OCI-LY7 (cell line): ENCODE data around the gene IGIP. TPM values are rescaled to one million over a fixed set of nuclear protein-coding genes. Genes with fewer than 3 reads are reported as not detected.

ENCODE experiments used
- BruUV-seq: library from RNA; stranded (reverse); fragments of 400-500 nt; replicated peaks from 2 replicates; lab custom pipeline; 2021; lab: Mats Ljungman, UMichigan
- CTCF ChIA-PET: fragments of 300-600 bp; sonication (Branson Sonifier 250); formaldehyde crosslinking; loops from one replicate; lab custom pipeline; 2022; ENCODE audit warnings: antibody characterized with exemption; ENCODE audit not compliant: unreplicated experiment; lab: Charles Lee
- POLR2A ChIA-PET: fragments of 300-600 bp; sonication (Branson Sonifier 250); formaldehyde crosslinking; loops from one replicate; lab custom pipeline; 2022; ENCODE audit warnings: antibody characterized with exemption; lab: Charles Lee
- DNase-seq: peaks from one replicate; pipeline ENCODE4 v3.0.0-alpha.2; 2015; ENCODE audit warnings: low spot score
- H2AFZ ChIP-seq: fragments of 200-600 bp; sonication (generic), shearing (Covaris generic); 2 replicates; pipeline ENCODE4 v1.6.1; 2014; ENCODE audit warnings: mild to moderate bottlenecking, antibody characterized with exemption, low read length, moderate library complexity
- H3K27ac ChIP-seq: fragments of 200-600 bp; sonication (generic); 2 replicates; pipeline ENCODE4 v1.5.1; 2014; ENCODE audit warnings: mixed run types, low read depth, mild to moderate bottlenecking, moderate library complexity, low read length, inconsistent platforms; ENCODE audit not compliant: poor library complexity, severe bottlenecking
- H3K36me3 ChIP-seq: fragments of 200-600 bp; sonication (generic); 2 replicates; pipeline ENCODE4 v1.6.1; 2014; ENCODE audit warnings: mild to moderate bottlenecking, antibody characterized with exemption, low read length, moderate library complexity, mixed read lengths; ENCODE audit not compliant: insufficient read depth
- H3K4me1 ChIP-seq: fragments of 200-600 bp; sonication (generic); 2 replicates; pipeline ENCODE4 v1.5.1; 2014; ENCODE audit warnings: mild to moderate bottlenecking, low read length; ENCODE audit not compliant: insufficient read depth, poor library complexity, severe bottlenecking
- H3K4me2 ChIP-seq: fragments of 200-600 bp; sonication (generic); 2 replicates; pipeline ENCODE4 v1.6.1; 2014; ENCODE audit warnings: mild to moderate bottlenecking, low read length
- H3K4me3 ChIP-seq: fragments of 200-600 bp; sonication (generic); 2 replicates; pipeline ENCODE4 v1.5.1; 2014; ENCODE audit warnings: mild to moderate bottlenecking, low read depth, low read length; ENCODE audit not compliant: poor library complexity, severe bottlenecking
- H3K79me2 ChIP-seq: fragments of 200-600 bp; sonication (generic); 2 replicates; pipeline ENCODE4 v1.6.1; 2016; ENCODE audit warnings: low read depth, mild to moderate bottlenecking, low read length, moderate library complexity, mixed read lengths; ENCODE audit not compliant: insufficient read depth
- H3K9me2 ChIP-seq: fragments of 200-600 bp; sonication (generic); 2 replicates; pipeline ENCODE4 v1.6.1; 2016; ENCODE audit warnings: mild to moderate bottlenecking, low read length, mixed read lengths; ENCODE audit not compliant: insufficient read depth
- H3K9me3 ChIP-seq: fragments of 200-600 bp; sonication (generic); 2 replicates; pipeline ENCODE4 v1.6.1; 2014; ENCODE audit warnings: mild to moderate bottlenecking, mixed run types, low read length, mixed read lengths
- H4K20me1 ChIP-seq: fragments of 200-600 bp; sonication (generic); 2 replicates; pipeline ENCODE4 v1.6.1; 2014; ENCODE audit warnings: mild to moderate bottlenecking, antibody characterized with exemption, low read length, moderate library complexity, mixed read lengths; ENCODE audit not compliant: insufficient read depth
- EZH2phosphoT487 ChIP-seq: fragments of 200-600 bp; sonication (generic); IDR thresholded peaks from 2 replicates; pipeline ENCODE4 v1.6.1; 2018; ENCODE audit warnings: low read depth, borderline replicate concordance, mild to moderate bottlenecking, mixed run types, antibody characterized with exemption, low read length, moderate library complexity, mixed read lengths
- intact Hi-C: fragments of 100-400 bp; cut with micrococcal nuclease; formaldehyde crosslinking; loops from one replicate; pipeline ENCODE4 v1.10.0; 2022; ENCODE audit not compliant: unreplicated experiment
- total RNA-seq, 2 experiments: library from RNA; depleted of rRNA in 1 of 2; stranded (reverse); fragments of >200 nt in 1 of 2; shearing (Covaris generic) in 1 of 2; gene quantifications; 2 replicates each; pipeline ENCODE4 v1.2.3, GENCODE V29; 2014 to 2022
- TF ChIP-seq, protein P1 (sequence below): fragments of 200-600 bp; sonication (generic); conservative IDR thresholded peaks from 2 replicates; pipeline ENCODE4 v1.5.1; 2014; ENCODE audit warnings: mild to moderate bottlenecking, antibody characterized with exemption, low read length, moderate library complexity, mixed read lengths

The IGIP gene
- total RNA-seq, 2 experiments from 2014 or later, result 3.3 to 4.9 TPM

DNA sequence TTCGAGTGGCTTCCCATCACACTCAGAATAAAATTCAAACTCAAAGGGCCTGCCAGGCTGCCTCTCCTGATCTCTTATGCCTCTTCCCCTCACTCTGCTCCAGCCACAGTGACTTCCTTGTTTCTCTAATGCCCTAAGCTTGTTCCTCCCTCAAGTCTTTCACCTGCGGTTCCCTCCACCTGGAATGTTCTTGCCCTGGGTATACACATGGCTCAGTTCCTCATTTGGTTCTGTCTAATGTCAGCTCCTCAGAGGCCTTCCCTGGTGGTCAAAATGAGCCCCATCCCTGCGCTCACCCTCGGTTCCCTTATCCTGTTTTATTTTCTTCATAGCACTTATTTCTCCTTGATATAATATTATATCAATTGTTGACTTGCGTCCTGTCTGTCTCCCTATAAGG, 36.5 kb downstream of the IGIP start:
- intact Hi-C loops, result no loop called here
- H4K20me1 ChIP-seq, result no peaks in the 10 kb centered on the region
- ChIA-PET POLR2A (interaction anchor here (0.9 to 1.5 kb wide), 2 partner anchors 12 to 53 kb away, joined by 3 to 4 read pairs; partner anchors contain the start of gene CYSTM1), CTCF (no interaction called here)
- DNase-seq, result no peak
- no peaks in the 10 kb centered on the region for H3K9me2 ChIP-seq
- TF ChIP-seq, protein P1, sequence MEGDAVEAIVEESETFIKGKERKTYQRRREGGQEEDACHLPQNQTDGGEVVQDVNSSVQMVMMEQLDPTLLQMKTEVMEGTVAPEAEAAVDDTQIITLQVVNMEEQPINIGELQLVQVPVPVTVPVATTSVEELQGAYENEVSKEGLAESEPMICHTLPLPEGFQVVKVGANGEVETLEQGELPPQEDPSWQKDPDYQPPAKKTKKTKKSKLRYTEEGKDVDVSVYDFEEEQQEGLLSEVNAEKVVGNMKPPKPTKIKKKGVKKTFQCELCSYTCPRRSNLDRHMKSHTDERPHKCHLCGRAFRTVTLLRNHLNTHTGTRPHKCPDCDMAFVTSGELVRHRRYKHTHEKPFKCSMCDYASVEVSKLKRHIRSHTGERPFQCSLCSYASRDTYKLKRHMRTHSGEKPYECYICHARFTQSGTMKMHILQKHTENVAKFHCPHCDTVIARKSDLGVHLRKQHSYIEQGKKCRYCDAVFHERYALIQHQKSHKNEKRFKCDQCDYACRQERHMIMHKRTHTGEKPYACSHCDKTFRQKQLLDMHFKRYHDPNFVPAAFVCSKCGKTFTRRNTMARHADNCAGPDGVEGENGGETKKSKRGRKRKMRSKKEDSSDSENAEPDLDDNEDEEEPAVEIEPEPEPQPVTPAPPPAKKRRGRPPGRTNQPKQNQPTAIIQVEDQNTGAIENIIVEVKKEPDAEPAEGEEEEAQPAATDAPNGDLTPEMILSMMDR, result no peak
- no peak overlapping the region for H3K27ac ChIP-seq
- no peaks in the 10 kb centered on the region for H3K79me2 ChIP-seq
- no peaks in the 10 kb centered on the region for H3K9me3 ChIP-seq
- H3K36me3 ChIP-seq, result no peaks in the 10 kb centered on the region
- H3K4me1 ChIP-seq, result peaks cover 13% of the 10 kb centered on the region
- BruUV-seq, result no TSS peak
- H2AFZ ChIP-seq, result no peak overlapping the region
- H3K4me2 ChIP-seq, result no peak overlapping the region
- H3K4me3 ChIP-seq, result no peak overlapping the region

DNA sequence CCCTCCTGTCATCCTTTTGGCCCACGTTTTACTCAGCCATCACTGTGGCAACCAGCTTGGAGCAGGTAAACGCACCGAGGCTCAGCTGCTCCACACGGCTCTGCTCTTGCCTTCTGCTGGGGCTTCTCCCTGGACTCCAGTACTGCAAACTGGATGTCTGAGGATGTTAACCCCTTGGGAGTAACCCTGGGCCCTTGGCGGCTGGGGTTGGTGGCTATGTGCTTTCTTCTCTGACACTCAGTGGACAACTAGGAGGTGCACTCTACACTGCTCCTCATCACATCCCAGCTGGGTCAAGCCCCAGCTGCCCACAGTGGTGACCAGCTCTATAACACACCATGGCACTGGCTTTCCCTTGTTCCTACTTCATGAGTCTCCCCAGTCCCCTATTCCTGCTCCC, 37.0 kb downstream of the IGIP start:
- no peaks in the 10 kb centered on the region for H3K9me3 ChIP-seq
- no peak overlapping the region for H3K4me3 ChIP-seq
- POLR2A ChIA-PET, result interaction anchor here (0.9 to 1.5 kb wide), 2 partner anchors 12 to 54 kb away, joined by 3 to 4 read pairs; partner anchors contain the start of gene CYSTM1
- no peaks in the 10 kb centered on the region for H3K36me3 ChIP-seq
- peaks cover 13% of the 10 kb centered on the region for H3K4me1 ChIP-seq
- H3K79me2 ChIP-seq, result no peaks in the 10 kb centered on the region
- intact Hi-C loops, result no loop called here
- no peaks in the 10 kb centered on the region for H3K9me2 ChIP-seq
- no TSS peak for BruUV-seq
- no peak for DNase-seq
- CTCF ChIA-PET, result no interaction called here
- no peaks in the 10 kb centered on the region for H4K20me1 ChIP-seq
- no peak overlapping the region for H2AFZ ChIP-seq
- TF ChIP-seq EZH2phosphoT487, result no peak
- TF ChIP-seq, protein P1, result no peak
- no peak overlapping the region for H3K4me2 ChIP-seq
- H3K27ac ChIP-seq, result no peak overlapping the region

DNA sequence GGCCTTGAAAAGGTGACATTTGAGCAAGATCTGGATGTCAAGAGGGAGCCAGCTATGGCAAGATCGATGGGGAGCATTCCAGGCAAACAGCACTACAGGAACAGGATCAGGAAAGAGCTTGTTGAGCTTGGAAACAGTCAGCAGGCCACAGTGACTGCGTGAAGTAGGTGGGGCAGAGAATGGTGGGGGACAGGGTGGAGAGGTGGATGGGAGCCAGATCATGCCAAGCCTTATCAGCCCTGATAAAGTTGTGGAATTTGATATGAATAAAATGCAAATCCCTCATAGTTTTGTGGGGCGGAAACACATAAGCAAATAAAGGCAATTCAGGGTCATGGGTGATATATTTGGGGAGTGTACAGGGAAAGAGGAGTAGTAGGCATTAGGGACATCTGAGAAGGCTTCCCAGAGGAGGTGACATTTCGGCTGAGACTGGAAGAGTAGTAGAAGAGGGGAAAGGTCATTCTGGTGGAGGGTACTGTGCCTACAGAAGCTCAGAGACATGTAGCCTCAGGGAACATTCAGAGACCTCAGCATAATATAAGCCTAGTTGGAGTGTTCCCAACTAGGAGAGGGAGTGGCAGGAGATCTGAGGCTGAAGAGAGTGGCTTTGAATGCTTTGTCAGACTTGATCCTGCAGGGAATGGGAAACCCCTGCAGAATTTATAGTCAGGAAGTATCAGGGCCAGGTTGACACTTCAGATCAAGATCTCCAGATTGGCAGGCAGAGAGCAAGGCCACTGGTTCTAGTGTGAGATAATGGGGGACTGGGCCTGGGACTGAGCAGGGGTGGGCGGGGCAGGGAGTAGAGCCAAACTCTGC, 39.6 kb downstream of the IGIP start:
- no peak for TF ChIP-seq EZH2phosphoT487
- TF ChIP-seq, protein P1, result no peak
- Histone ChIP-seq H3K9me2 (no peaks in the 10 kb centered on the region), H3K36me3 (no peaks in the 10 kb centered on the region), H3K27ac (no peak overlapping the region), H2AFZ (no peak overlapping the region), H3K4me3 (no peak overlapping the region), H3K4me2 (no peak overlapping the region), H3K79me2 (no peaks in the 10 kb centered on the region), H3K4me1 (peaks cover 20% of the 10 kb centered on the region), H4K20me1 (no peaks in the 10 kb centered on the region), H3K9me3 (no peaks in the 10 kb centered on the region)
- intact Hi-C loops, result no loop called here
- no TSS peak for BruUV-seq
- ChIA-PET CTCF (no interaction called here), POLR2A (interaction anchor here (0.8 to 1.0 kb wide), 2 partner anchors 30 to 373 kb away, joined by 3 read pairs; no protein-coding TSS in a partner anchor)
- no peak for DNase-seq
